ENCODE measurements around the gene C11orf71. TPM values are rescaled to one million over a fixed set of nuclear protein-coding genes. Genes with fewer than 3 reads are reported as not detected.

Gene C11orf71
- total RNA-seq, 1 experiment from 2014 or later, result 4.3 TPM

DNA sequence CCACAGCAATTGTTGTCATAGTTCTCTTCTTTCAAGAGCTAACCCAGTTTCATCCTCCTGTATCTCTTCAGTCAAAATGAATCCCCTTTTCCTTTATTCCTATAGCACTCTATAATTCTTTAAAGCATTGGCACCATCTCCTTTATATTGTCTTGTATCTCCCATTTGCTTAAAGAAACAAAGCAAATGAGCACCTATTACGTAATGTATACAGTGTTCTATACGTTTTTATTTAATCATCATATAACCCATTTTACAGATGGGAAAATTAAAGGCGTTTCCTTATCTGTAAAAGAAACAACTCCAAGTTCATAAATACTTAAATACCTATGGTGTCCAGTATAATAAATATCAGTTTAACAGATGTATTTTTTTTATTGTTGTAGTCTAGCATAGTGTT lies 32.6 kb upstream of the C11orf71 start (continued):
- TF ChIP-seq MAX (IDR thresholded peaks at IDR 0.05), result no peak

GRCh38 chr11:114430290-114430689 lies 30.0 kb upstream of the C11orf71 start:
- Histone ChIP-seq H3K9me2 (ENCODE audit: insufficient read depth) (no peaks in the 10 kb centered on the region), H3K4me1 (ENCODE audit: control insufficient read depth in 1 of 2, insufficient read depth in 2 of 2, low read length in 2 of 2) (no peaks in the 10 kb centered on the region), H3K9ac (ENCODE audit: low read length) (no peak overlapping the region), H2AFZ (ENCODE audit: low read depth, low read length, poor library complexity, severe bottlenecking) (no peak overlapping the region), H3K79me2 (ENCODE audit: insufficient read depth, low read length) (no peaks in the 10 kb centered on the region), H3K27ac (ENCODE audit: low read depth, low read length) (no peak overlapping the region), H3K27me3 (ENCODE audit: insufficient read depth, low read length) (no peaks in the 10 kb centered on the region), H4K20me1 (ENCODE audit: insufficient read depth) (no peaks in the 10 kb centered on the region), H3K4me2 (ENCODE audit: low read length) (no peak overlapping the region), H3K4me3 (replicated peaks in 1 of 2; ENCODE audit: low read depth in 1 of 2, low read length in 2 of 2) (no peak overlapping the region), H3K9me3 (ENCODE audit: control insufficient read depth in 1 of 2, insufficient read depth in 1 of 2, low read depth in 1 of 2, low read length in 2 of 2) (no peaks in the 10 kb centered on the region), H3K36me3 (ENCODE audit: control insufficient read depth in 1 of 2, insufficient read depth in 2 of 2, low read length in 2 of 2) (no peaks in the 10 kb centered on the region)
- no peak for ATAC-seq
- no peak for DNase-seq (ENCODE audit: low read depth, low spot score)
- TF ChIP-seq POLR2AphosphoS5 (IDR thresholded peaks at IDR 0.05; ENCODE audit: low read depth, low read length), result no peak
- TF ChIP-seq MAX (IDR thresholded peaks at IDR 0.05), result no peak
- TF ChIP-seq, protein P1, sequence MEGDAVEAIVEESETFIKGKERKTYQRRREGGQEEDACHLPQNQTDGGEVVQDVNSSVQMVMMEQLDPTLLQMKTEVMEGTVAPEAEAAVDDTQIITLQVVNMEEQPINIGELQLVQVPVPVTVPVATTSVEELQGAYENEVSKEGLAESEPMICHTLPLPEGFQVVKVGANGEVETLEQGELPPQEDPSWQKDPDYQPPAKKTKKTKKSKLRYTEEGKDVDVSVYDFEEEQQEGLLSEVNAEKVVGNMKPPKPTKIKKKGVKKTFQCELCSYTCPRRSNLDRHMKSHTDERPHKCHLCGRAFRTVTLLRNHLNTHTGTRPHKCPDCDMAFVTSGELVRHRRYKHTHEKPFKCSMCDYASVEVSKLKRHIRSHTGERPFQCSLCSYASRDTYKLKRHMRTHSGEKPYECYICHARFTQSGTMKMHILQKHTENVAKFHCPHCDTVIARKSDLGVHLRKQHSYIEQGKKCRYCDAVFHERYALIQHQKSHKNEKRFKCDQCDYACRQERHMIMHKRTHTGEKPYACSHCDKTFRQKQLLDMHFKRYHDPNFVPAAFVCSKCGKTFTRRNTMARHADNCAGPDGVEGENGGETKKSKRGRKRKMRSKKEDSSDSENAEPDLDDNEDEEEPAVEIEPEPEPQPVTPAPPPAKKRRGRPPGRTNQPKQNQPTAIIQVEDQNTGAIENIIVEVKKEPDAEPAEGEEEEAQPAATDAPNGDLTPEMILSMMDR (IDR thresholded peaks at IDR 0.05 in 2 of 3, conservative IDR thresholded peaks at IDR 0.05 in 1 of 3; ENCODE audit: borderline replicate concordance in 1 of 3, insufficient read depth in 1 of 3, low read depth in 2 of 3, low read length in 2 of 3), result no peak
- no peak for TF ChIP-seq EZH2 (IDR thresholded peaks at IDR 0.05)
- TF ChIP-seq POLR2A (IDR thresholded peaks at IDR 0.05; ENCODE audit: borderline replicate concordance, extremely low read depth, insufficient read depth, insufficient read length), result no peak
- no peak for TF ChIP-seq EGR1 (IDR thresholded peaks at IDR 0.05; ENCODE audit: low read depth)
- no peak for TF ChIP-seq REST (IDR thresholded peaks at IDR 0.05; ENCODE audit: low read depth)
- TF ChIP-seq FOSL1 (IDR thresholded peaks at IDR 0.05; ENCODE audit: low read depth), result no peak
- TF ChIP-seq ZNF274 (IDR thresholded peaks at IDR 0.05; ENCODE audit: low read depth, low read length), result no peak
- no peak for TF ChIP-seq SIN3A (IDR thresholded peaks at IDR 0.05; ENCODE audit: low read depth)
- no peak for TF ChIP-seq SRF (IDR thresholded peaks at IDR 0.05; ENCODE audit: low read depth)
- TF ChIP-seq CBX3 (IDR thresholded peaks at IDR 0.05; ENCODE audit: low read depth), result no peak
- TF ChIP-seq ZFX (IDR thresholded peaks at IDR 0.05), result no peak
- TF ChIP-seq ELF1 (IDR thresholded peaks at IDR 0.05; ENCODE audit: borderline replicate concordance, low read depth), result no peak
- TF ChIP-seq RAD21 (IDR thresholded peaks at IDR 0.05; ENCODE audit: low read depth), result no peak
- no peak for TF ChIP-seq EZH2phosphoT487 (IDR thresholded peaks at IDR 0.05; ENCODE audit: borderline replicate concordance)
- no peak for TF ChIP-seq TCF7L2 (IDR thresholded peaks at IDR 0.05; ENCODE audit: borderline replicate concordance, extremely low read depth, insufficient read depth, insufficient read length)
- intact Hi-C loops (cut with micrococcal nuclease), result no loop called here
- ChIA-PET CTCF (no interaction called here), RAD21 (ENCODE audit: low non-redundant PET in 1 of 2, low total read pairs in 2 of 2, uncharacterized antibody in 2 of 2, unreplicated experiment in 2 of 2) (no interaction called here), POLR2A (no interaction called here)
- BruUV-seq (replicated peaks), result no TSS peak

Measured in HCT116 (cell line).